GM20431 (cell line): ENCODE measurements around the gene HOXD1.

Source experiments
- in situ Hi-C: fragments of 300-500 bp; cut with MseI, MboI; formaldehyde crosslinking; loops from one replicate; pipeline ENCODE4 v1.15.0; 2020; ENCODE audit warnings: low sequenced_read_pairs; ENCODE audit not compliant: unreplicated experiment

HOXD1 gene

GRCh38 chr2:176163672-176164056 is 24.8 kb upstream of the HOXD1 start:
- in situ Hi-C loops: no loop called here

DNA sequence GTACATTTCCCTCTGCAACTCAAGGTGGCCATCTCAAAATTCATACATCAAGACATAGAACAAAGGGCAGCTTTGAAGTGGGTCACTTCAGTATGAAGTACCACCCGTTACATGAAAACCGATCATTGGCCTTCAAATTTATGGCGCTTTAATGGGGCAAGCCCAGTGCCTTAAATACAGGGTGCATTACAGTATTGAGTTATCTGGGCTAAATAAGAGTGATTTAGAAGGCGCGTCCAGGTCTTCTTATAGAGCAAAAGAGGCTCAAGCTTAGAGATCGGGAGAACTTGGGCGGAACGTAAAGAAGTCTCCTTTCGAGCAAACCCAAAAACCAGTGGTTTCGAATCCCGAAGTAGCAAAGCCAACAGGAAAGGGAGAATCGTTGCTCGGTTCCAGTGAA is 24.3 kb upstream of the HOXD1 start:
- in situ Hi-C loops: no loop called here

DNA sequence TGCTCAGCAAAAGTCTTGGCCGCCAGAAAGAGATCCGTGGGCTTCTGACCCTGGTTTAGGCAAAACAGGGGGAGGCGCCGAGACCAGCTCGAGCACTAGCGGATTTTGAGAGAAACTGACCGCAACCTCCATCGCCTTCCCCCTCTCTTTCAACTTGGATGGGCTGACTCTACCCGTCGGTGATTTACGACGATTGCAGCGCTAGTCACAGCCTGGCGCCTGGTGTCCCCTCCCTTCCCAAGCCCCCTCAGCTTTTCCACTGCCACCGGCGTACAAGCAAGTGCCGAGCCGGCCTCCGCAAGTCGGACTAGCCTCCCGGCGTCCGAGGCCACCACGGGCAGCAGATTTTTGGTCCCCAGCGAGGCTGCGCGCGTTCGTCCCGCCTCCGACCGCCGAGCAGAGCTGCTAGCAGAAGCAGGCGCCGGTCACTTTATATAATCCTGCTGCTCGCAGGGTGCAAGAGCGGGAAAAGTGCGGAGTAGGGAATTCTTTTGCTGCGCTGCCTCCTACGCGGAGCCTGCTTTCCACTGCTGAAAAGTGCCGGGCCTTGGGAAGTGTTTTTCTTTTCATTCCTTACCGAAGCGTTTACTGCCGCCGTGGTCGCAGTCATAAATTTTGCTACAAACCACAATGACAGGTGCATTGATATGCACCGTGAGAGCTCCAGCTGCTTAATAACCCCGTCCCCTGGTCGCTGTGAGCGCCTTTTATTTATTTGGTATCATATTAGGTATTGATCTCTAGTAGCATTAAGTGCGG is 23.7 kb upstream of the HOXD1 start:
- in situ Hi-C loops: no loop called here

DNA sequence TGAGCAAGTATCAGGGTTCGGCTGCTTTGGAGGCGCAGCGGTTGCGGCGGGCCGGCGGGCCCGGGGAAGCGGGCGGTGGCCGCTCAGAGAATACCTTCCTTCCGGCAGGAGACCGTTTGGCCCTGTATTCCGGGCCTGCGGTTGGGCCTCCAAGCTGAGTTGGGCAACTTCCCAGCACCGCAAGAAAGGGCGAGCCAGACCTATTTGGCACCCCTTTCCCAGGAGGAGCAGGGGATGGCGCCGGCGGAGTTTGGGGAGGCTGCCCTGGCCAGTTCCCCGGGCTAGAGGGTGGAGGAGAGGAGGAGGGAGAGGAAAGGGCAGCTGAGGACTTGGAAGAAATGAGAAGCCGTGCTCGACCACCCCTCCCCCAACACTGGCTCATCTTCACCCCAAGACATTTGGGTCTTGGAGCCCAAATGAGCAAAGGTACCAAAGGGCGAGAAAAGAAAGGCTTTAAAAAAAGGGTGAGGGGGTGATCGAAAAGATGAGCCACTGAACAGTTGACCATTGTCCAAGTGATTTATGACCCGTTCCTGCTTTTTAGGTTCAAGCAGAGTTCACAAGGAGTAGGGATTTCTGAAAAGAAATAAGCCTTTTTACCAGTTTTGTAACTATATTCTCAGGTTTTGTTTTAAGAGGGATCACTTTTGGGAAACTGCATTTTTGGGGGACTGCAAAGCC is 23.0 kb upstream of the HOXD1 start:
- in situ Hi-C loops: no loop called here

- in situ Hi-C loops: no loop called here
These were observed 22.2 kb upstream of the HOXD1 start for GRCh38 chr2:176166272-176166671.

DNA sequence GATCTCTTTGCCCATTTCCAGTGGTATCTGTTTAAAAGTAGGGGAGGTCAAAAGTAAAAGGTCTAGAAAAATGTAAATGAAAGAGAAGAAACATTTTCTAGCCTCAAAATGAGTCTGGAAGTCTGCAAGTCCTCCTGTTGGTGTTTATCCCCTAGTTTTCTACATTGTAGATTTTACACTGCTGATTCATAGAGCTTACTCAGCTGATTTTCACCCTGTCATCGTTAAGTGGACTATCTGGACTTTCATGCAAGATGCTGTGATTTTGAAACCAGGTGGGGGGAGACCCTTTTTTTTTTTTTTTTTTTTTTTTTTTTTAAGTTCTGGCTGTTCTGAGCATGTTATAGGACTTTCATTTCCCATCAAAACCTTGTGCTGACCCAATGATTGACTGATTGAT is 21.1 kb upstream of the HOXD1 start:
- in situ Hi-C loops: no loop called here

GRCh38 chr2:176169181-176169580 is 19.3 kb upstream of the HOXD1 start:
- in situ Hi-C loops: no loop called here

DNA sequence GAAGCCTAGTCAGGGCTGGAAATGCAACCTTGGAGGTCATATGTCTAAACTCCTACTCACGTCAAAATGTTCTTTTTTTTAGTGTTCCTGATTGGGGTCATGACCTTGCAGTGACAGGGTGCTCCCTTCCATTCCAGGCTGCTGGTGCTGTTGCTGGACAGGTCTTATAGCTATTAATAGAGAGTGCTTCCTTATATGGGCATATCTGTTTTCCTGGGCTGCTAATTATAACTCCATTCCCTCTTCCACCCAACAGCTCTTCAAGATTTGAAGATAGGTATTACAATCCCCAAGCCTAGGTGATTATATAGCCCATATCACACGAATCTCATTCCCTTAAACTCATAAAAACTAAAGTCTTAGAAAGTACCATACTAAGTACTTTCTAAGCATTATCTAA is 18.8 kb upstream of the HOXD1 start:
- in situ Hi-C loops: no loop called here

DNA sequence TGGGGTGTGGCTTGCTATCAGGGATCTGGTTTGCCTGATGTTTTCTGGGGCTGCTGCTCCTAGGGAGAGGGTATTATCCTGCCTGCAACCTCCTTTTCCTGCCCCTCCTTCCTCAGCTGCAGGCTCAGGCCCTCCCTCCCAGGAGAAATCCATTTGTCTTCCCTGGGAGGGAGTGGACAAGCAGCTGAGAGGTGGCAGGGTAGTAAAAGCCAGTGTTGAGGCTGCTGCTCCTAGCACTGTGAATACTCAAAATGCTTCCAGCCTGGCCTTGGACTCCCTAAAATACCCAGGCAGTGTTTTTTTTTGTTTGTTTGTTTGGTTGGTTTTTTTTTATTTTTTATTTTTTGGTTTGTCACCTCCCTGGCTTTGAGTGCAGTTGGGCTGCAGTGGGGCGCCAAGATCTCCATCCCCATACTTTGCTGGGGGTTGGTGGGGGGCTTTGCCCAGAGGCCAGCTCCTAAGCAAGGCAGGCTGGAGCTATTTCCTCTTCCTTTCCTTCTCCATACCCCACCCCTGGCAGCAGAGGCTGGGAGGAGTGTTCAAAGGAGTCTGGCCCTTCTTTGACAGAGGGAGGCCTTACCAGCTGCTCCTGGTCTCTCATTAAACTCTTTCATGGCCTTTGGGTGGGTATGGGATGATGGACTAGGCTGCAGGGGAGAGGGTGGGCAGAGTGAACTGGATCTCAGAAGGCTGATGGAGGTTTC is 17.7 kb upstream of the HOXD1 start:
- in situ Hi-C loops: no loop called here

- in situ Hi-C loops: no loop called here
These were observed 17.0 kb upstream of the HOXD1 start for GRCh38 chr2:176171351-176172006.

GRCh38 chr2:176172007-176172894 is 16.2 kb upstream of the HOXD1 start:
- in situ Hi-C loops: no loop called here

- in situ Hi-C loops: no loop called here
These were observed 15.4 kb upstream of the HOXD1 start for GRCh38 chr2:176172895-176173566.

GRCh38 chr2:176173567-176174381 is 14.7 kb upstream of the HOXD1 start:
- in situ Hi-C loops: no loop called here

DNA sequence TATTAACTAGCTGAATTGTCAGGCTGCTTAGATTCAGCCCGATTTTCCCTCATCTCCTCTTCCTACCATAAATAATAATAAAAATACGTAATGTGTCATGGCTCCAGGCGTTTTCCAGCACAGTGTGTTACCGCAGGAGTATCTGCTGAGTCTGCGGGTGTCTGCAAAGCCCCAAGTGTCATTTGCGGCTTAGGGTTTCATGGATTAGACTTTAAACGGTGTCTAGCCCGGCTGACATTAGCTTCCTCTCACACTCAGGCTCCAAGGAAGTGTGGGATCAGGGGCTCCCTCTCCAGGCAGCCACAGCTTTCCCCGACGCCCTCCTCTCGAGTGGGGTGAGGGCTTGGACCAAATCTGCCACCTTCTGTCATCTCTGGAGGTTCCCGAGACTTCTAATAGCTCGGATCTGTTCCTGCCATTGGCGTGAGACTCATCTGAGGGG is 14.1 kb upstream of the HOXD1 start:
- in situ Hi-C loops: no loop called here

GRCh38 chr2:176174824-176175708 is 13.4 kb upstream of the HOXD1 start:
- in situ Hi-C loops: no loop called here

- in situ Hi-C loops: no loop called here
These were observed 12.5 kb upstream of the HOXD1 start for GRCh38 chr2:176175709-176176607.
